ENCODE results near the gene NXPE4. TPM values are rescaled to one million over a fixed set of nuclear protein-coding genes. Genes with fewer than 3 reads are reported as not detected.

The NXPE4 gene
- total RNA-seq, 1 donor = not detected

DNA sequence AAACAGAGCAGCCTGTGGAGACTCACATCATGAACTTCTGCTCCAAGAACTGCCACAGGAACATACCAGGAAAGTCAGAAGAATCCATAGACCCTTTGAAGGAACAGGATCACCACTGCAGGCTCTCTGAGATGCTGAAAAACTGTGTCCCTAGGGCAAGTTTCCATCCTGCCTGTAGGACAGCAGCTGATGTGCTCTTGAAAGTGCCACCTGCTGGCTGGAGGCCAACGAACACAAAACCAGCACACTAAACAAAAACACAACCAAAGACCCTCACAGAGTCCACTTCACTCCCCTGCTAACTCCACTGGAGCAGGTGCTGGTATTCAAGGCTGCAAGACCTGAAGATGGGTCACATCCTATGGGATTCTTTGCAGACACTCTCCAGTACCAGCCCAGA, 23.9 kb downstream of the NXPE4 start:
- H3K4me3 ChIP-seq (ENCODE audit: low read depth, low read length) = no peak overlapping the region
- TF ChIP-seq CTCF (IDR thresholded peaks at IDR 0.05; ENCODE audit: insufficient read depth, low read depth, low read length) = no peak
- no peak for DNase-seq (ENCODE audit: low read depth)

GRCh38 chr11:114569801-114570200, 25.8 kb downstream of the NXPE4 start:
- H3K4me3 ChIP-seq (ENCODE audit: low read depth, low read length) = no peak overlapping the region
- TF ChIP-seq CTCF (IDR thresholded peaks at IDR 0.05; ENCODE audit: insufficient read depth, low read depth, low read length) = no peak
- peak; percentile 20 for DNase-seq (ENCODE audit: low read depth)

GRCh38 chr11:114566276-114566675, 29.3 kb downstream of the NXPE4 start:
- no peak overlapping the region for H3K4me3 ChIP-seq (ENCODE audit: low read depth, low read length)
- TF ChIP-seq CTCF (IDR thresholded peaks at IDR 0.05; ENCODE audit: insufficient read depth, low read depth, low read length) = no peak
- DNase-seq (ENCODE audit: low read depth) = no peak

- H3K4me3 ChIP-seq (ENCODE audit: low read depth, low read length) = no peak overlapping the region
- no peak for TF ChIP-seq CTCF (IDR thresholded peaks at IDR 0.05; ENCODE audit: insufficient read depth, low read depth, low read length)
- DNase-seq (ENCODE audit: low read depth) = no peak
Observed at GRCh38 chr11:114564831-114565230, 30.8 kb downstream of the NXPE4 start.

GRCh38 chr11:114563077-114563476, 32.5 kb downstream of the NXPE4 start:
- peak; percentile 85 for DNase-seq (ENCODE audit: low read depth)
- no peak for TF ChIP-seq CTCF (IDR thresholded peaks at IDR 0.05; ENCODE audit: insufficient read depth, low read depth, low read length)
- peak overlapping the region; percentile 8 for H3K4me3 ChIP-seq (ENCODE audit: low read depth, low read length)

DNA sequence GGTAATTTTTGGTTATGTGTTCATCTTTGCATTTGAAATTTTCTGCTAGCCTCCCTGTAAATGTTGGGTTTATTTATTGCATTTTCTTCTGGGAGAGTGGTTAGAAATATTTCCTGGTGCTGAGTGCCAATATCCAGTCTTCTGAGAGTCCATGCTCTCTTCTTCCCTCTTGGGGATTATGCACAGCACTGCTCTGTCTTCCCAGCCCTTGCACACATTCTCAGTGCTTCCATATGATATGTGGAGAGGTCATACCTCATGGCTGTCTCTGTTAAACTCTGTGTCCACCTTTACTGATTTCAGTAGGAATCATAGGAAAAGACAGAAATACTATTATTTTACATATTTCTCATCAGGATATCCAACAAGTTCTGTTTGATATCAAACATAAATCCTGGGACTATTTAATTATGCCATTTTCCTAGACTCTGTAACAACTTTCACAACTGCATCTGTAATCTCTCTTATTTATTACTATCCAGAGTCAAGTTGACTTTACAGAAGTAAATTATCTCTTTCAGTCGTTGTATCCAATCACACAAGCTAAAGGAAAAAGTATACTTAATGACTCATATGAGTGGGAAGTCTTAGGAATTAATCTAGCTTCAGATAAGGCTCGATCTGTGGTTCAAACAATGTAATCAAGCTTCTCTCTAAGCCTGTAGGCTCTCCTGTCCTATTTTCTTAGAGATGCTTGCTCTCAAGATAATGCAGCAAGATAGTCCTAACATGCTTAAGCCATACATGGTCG, 33.2 kb downstream of the NXPE4 start:
- DNase-seq (ENCODE audit: low read depth) = peak; percentile 94
- peak; percentile 24 for TF ChIP-seq CTCF (IDR thresholded peaks at IDR 0.05; ENCODE audit: insufficient read depth, low read depth, low read length)
- no peak overlapping the region for H3K4me3 ChIP-seq (ENCODE audit: low read depth, low read length)

Measured in fibroblast of villous mesenchyme (primary cell).